ENCODE data around the gene CXXC5. TPM values are rescaled to one million over a fixed set of nuclear protein-coding genes. Genes with fewer than 3 reads are reported as not detected.

CXXC5 gene
- total and polyA plus RNA-seq, 2 of the 4 experiments (the other 2 are of a cell fraction): 24.9 to 35.7 TPM

DNA sequence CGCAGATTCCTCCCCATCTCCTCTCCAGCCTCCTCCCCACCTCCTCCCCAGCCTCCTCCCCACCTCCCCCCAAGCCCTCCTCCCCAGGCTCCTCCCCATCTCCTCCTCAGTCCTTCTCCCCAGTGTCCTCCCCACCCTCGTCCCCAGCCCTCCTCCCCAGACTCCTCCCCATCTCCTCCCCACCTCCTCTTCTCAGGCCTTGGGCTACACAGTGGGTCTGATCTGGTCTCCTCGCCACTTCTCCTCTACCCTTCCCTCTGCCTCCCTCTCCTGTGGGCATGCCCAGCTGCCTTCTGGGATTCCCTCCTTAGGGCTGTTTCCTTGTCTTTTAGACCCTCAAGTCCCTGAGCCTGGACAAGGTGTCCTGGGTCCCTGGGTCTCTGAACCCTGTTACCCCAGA lies 28.3 kb downstream of the CXXC5 start:
- H3K4ac ChIP-seq (ENCODE audit: low read depth, low read length): no peak overlapping the region
- H2AFZ ChIP-seq (replicated peaks; ENCODE audit: low read length, poor library complexity): no peak overlapping the region
- peaks cover 14 to 59% of the 10 kb centered on the region in 2 experiments for H3K79me1 ChIP-seq (ENCODE audit: low read depth in 1 of 2, low read length in 2 of 2)
- in situ Hi-C loops (cut with MboI; ENCODE audit: low sequenced_read_pairs) (no loop called here), intact Hi-C loops (cut with micrococcal nuclease) (no loop called here), dilution Hi-C loops (cut with HindIII; ENCODE audit: low sequenced_read_pairs, unreplicated experiment) (no loop called here)
- H2BK15ac ChIP-seq (ENCODE audit: low read depth, low read length): no peak overlapping the region
- no peak overlapping the region for H4K91ac ChIP-seq (ENCODE audit: insufficient read depth, low read depth, low read length)
- H4K5ac ChIP-seq (ENCODE audit: low read depth, low read length): no peak overlapping the region
- H2BK5ac ChIP-seq (ENCODE audit: low read depth, low read length, poor library complexity, severe bottlenecking): no peak overlapping the region
- TF ChIP-seq MAZ (IDR thresholded peaks at IDR 0.05; ENCODE audit: borderline replicate concordance, low read depth, low read length): no peak
- TF ChIP-seq CHD1 (IDR thresholded peaks at IDR 0.05; ENCODE audit: low read depth, low read length): no peak
- no peak for TF ChIP-seq NFE2L2 (IDR thresholded peaks at IDR 0.05; ENCODE audit: low read depth, low read length)
- TF ChIP-seq MAFK (IDR thresholded peaks at IDR 0.05; ENCODE audit: low read depth, low read length): no peak
- no peak for TF ChIP-seq FOS (IDR thresholded peaks at IDR 0.05; ENCODE audit: low read depth, low read length)
- TF ChIP-seq RCOR1 (IDR thresholded peaks at IDR 0.05; ENCODE audit: insufficient replicate concordance, low read length): no peak
- no peak for TF ChIP-seq CEBPB (IDR thresholded peaks at IDR 0.05; ENCODE audit: low read depth, low read length)
- TF ChIP-seq, protein P1, sequence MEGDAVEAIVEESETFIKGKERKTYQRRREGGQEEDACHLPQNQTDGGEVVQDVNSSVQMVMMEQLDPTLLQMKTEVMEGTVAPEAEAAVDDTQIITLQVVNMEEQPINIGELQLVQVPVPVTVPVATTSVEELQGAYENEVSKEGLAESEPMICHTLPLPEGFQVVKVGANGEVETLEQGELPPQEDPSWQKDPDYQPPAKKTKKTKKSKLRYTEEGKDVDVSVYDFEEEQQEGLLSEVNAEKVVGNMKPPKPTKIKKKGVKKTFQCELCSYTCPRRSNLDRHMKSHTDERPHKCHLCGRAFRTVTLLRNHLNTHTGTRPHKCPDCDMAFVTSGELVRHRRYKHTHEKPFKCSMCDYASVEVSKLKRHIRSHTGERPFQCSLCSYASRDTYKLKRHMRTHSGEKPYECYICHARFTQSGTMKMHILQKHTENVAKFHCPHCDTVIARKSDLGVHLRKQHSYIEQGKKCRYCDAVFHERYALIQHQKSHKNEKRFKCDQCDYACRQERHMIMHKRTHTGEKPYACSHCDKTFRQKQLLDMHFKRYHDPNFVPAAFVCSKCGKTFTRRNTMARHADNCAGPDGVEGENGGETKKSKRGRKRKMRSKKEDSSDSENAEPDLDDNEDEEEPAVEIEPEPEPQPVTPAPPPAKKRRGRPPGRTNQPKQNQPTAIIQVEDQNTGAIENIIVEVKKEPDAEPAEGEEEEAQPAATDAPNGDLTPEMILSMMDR (conservative IDR thresholded peaks at IDR 0.05; ENCODE audit: low read depth, low read length): no peak
- no peak for TF ChIP-seq SMC3 (IDR thresholded peaks at IDR 0.05; ENCODE audit: low read depth, low read length)
- TF ChIP-seq RAD21 (IDR thresholded peaks at IDR 0.05; ENCODE audit: low read length): no peak
- no peak for TF ChIP-seq POLR2A (IDR thresholded peaks at IDR 0.05; ENCODE audit: low read depth, low read length)
- TF ChIP-seq MXI1 (IDR thresholded peaks at IDR 0.05; ENCODE audit: borderline replicate concordance, low read depth, low read length): no peak
- TF ChIP-seq, protein P2, sequence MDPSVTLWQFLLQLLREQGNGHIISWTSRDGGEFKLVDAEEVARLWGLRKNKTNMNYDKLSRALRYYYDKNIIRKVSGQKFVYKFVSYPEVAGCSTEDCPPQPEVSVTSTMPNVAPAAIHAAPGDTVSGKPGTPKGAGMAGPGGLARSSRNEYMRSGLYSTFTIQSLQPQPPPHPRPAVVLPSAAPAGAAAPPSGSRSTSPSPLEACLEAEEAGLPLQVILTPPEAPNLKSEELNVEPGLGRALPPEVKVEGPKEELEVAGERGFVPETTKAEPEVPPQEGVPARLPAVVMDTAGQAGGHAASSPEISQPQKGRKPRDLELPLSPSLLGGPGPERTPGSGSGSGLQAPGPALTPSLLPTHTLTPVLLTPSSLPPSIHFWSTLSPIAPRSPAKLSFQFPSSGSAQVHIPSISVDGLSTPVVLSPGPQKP (IDR thresholded peaks at IDR 0.05; ENCODE audit: borderline replicate concordance, low read depth, low read length): no peak
- TF ChIP-seq BHLHE40 (IDR thresholded peaks at IDR 0.05; ENCODE audit: low read depth, low read length): no peak
- TF ChIP-seq RFX5 (IDR thresholded peaks at IDR 0.05; ENCODE audit: low read depth, low read length): no peak
- TF ChIP-seq, protein P3, sequence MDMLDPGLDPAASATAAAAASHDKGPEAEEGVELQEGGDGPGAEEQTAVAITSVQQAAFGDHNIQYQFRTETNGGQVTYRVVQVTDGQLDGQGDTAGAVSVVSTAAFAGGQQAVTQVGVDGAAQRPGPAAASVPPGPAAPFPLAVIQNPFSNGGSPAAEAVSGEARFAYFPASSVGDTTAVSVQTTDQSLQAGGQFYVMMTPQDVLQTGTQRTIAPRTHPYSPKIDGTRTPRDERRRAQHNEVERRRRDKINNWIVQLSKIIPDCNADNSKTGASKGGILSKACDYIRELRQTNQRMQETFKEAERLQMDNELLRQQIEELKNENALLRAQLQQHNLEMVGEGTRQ (IDR thresholded peaks at IDR 0.05; ENCODE audit: low read depth, low read length): no peak
- BruUV-seq (replicated peaks): no TSS peak
- peaks cover 19% of the 10 kb centered on the region for H3K9me1 ChIP-seq (ENCODE audit: insufficient read depth, low read length)
- no peak overlapping the region for H3K4me2 ChIP-seq (ENCODE audit: low read depth, low read length)
- no peak overlapping the region for H2AK5ac ChIP-seq (ENCODE audit: low read depth, low read length)
- peaks cover 54% of the 10 kb centered on the region for H4K20me1 ChIP-seq (ENCODE audit: insufficient read depth, low read length)
- no peak overlapping the region for H3K4me3 ChIP-seq (ENCODE audit: insufficient read depth, low read depth, low read length)
- ATAC-seq (ENCODE audit: low read depth): no peak
- POLR2A ChIA-PET (ENCODE audit: unreplicated experiment): no interaction called here
- H2BK20ac ChIP-seq (ENCODE audit: low read depth, low read length): no peak overlapping the region
- no peak overlapping the region for H4K8ac ChIP-seq (ENCODE audit: low read depth in 2 of 2, low read length in 2 of 2)
- no peak overlapping the region for H3K18ac ChIP-seq (ENCODE audit: low read depth, low read length)
- WGBS, 2 experiments (ENCODE audit: extremely low coverage in 2 of 2, insufficient read length in 1 of 2): 80% methylated on average over 2 of the region's 3 CpGs; no CpG with 5 or more reads in 1 of the 2 experiments
- no peak for DNase-seq
- CTCF ChIA-PET: interaction anchor here (1.6 kb wide), 1 partner anchor 89 kb away, joined by 6 read pairs; no protein-coding TSS in a partner anchor
- H3K56ac ChIP-seq (ENCODE audit: extremely low read depth, insufficient read depth, low read length): no peak overlapping the region
- H2AK9ac ChIP-seq (replicated peaks; ENCODE audit: low read depth, low read length, poor library complexity): no peak overlapping the region
- H3K9ac ChIP-seq (ENCODE audit: low read depth, low read length): no peak overlapping the region
- peaks cover 11% of the 10 kb centered on the region for H3K36me3 ChIP-seq (ENCODE audit: control insufficient read depth, insufficient read depth, low read length)
- H3K27me3 ChIP-seq (ENCODE audit: control insufficient read depth, insufficient read depth, low read length): no peaks in the 10 kb centered on the region
- H2BK120ac ChIP-seq (ENCODE audit: low read depth, low read length): no peak overlapping the region
- peaks cover 16% of the 10 kb centered on the region for H3K4me1 ChIP-seq (ENCODE audit: control insufficient read depth, insufficient read depth, low read length)
- no peak overlapping the region for H3K23ac ChIP-seq (ENCODE audit: low read depth, low read length)
- no peaks in the 10 kb centered on the region for H3K9me3 ChIP-seq (ENCODE audit: control insufficient read depth, insufficient read depth, low read length)
- H3K27ac ChIP-seq (ENCODE audit: insufficient read depth, low read length): no peak overlapping the region
- H3K14ac ChIP-seq (replicated peaks; ENCODE audit: low read depth, low read length): no peak overlapping the region

All from IMR-90 (cell line).